ENCODE measurements around the gene LMNA. TPM values are rescaled to one million over a fixed set of nuclear protein-coding genes. Genes with fewer than 3 reads are reported as not detected.
"Not testable (repeated sequence)": the region's sequence is repeated elsewhere in the genome, so short reads cannot be mapped to it uniquely, and the experiment has no call there.

The LMNA gene
- total RNA-seq, 1 donor = 1,039 TPM

- DNase-seq (ENCODE audit: low read depth) = no peak
- H3K4me3 ChIP-seq (ENCODE audit: low read depth, low read length) = peak overlapping the region; percentile 99
- no peak for TF ChIP-seq CTCF (IDR thresholded peaks at IDR 0.05; ENCODE audit: insufficient read depth, low read length)
These were observed 3.1 kb downstream of the LMNA start for GRCh38 chr1:156117414-156118176.

- no peak for TF ChIP-seq CTCF (IDR thresholded peaks at IDR 0.05; ENCODE audit: insufficient read depth, low read length)
- DNase-seq (ENCODE audit: low read depth) = no peak
- H3K4me3 ChIP-seq (ENCODE audit: low read depth, low read length) = peak overlapping the region; percentile 99
These were observed 3.8 kb downstream of the LMNA start for GRCh38 chr1:156118177-156118868.

- peak; percentile 18 for TF ChIP-seq CTCF (IDR thresholded peaks at IDR 0.05; ENCODE audit: insufficient read depth, low read length)
- H3K4me3 ChIP-seq (ENCODE audit: low read depth, low read length) = peak overlapping the region; percentile 64
- DNase-seq (ENCODE audit: low read depth) = peak; percentile 68
These were observed 5.1 kb downstream of the LMNA start for GRCh38 chr1:156119503-156120209.

GRCh38 chr1:156120318-156120717 is 5.8 kb downstream of the LMNA start:
- peak overlapping the region; percentile 64 for H3K4me3 ChIP-seq (ENCODE audit: low read depth, low read length)
- DNase-seq (ENCODE audit: low read depth) = no peak
- no peak for TF ChIP-seq CTCF (IDR thresholded peaks at IDR 0.05; ENCODE audit: insufficient read depth, low read length)

GRCh38 chr1:156121005-156121404 is 6.5 kb downstream of the LMNA start:
- not testable (repeated sequence) for DNase-seq (ENCODE audit: low read depth)
- peak overlapping the region; percentile 64 for H3K4me3 ChIP-seq (ENCODE audit: low read depth, low read length)

GRCh38 chr1:156121457-156121856 is 6.9 kb downstream of the LMNA start:
- H3K4me3 ChIP-seq (ENCODE audit: low read depth, low read length) = peak overlapping the region; percentile 64
- no peak for DNase-seq (ENCODE audit: low read depth)
- TF ChIP-seq CTCF (IDR thresholded peaks at IDR 0.05; ENCODE audit: insufficient read depth, low read length) = no peak

- H3K4me3 ChIP-seq (ENCODE audit: low read depth, low read length) = peak overlapping the region; percentile 66
- no peak for TF ChIP-seq CTCF (IDR thresholded peaks at IDR 0.05; ENCODE audit: insufficient read depth, low read length)
- DNase-seq (ENCODE audit: low read depth) = no peak
These were observed 7.6 kb downstream of the LMNA start for GRCh38 chr1:156122086-156122485.
